ENCODE measurements around the gene SSMEM1.
"Not testable (repeated sequence)": the region's sequence is repeated elsewhere in the genome, so short reads cannot be mapped to it uniquely, and the experiment has no call there.

The SSMEM1 gene

DNA sequence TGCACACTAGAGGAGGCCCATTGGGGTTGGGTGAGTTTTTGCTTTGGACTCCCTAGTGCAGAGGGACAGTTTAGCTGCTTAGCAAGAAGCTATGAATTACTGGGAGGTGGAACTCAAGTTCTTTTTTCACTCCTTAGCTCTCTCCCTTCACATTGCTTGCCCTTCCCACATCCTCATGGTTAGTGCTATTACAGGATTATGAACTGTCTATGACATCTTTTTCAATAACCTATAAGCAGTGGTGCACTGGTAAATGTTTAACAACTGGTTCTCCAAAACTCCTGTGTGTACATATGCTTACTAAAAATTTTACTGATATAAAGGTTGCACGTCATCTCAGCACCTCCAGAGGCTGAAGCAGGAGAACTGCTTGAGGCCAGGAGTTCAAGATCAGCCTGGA is 6.2 kb downstream of the SSMEM1 start:
- DNase-seq = no peak

DNA sequence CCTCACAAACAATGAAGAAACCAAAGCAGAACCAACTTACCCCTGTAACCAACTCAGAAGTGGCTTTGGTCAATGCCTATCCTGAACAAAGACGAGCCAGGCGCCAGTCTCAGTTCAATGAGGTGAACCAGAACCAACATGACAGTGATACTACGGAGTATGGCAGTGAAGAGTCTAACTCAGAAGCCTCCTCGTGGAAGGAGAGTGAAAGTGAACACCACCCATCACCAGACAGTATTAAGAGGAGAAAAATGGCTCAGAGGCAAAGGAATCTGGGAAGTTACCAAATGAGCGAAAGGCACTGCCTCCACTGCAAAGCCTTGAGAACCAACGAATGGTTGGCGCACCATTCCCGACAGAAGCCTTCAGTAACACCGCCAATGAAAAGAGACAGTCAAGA is 8.4 kb downstream of the SSMEM1 start:
- no peak for DNase-seq

DNA sequence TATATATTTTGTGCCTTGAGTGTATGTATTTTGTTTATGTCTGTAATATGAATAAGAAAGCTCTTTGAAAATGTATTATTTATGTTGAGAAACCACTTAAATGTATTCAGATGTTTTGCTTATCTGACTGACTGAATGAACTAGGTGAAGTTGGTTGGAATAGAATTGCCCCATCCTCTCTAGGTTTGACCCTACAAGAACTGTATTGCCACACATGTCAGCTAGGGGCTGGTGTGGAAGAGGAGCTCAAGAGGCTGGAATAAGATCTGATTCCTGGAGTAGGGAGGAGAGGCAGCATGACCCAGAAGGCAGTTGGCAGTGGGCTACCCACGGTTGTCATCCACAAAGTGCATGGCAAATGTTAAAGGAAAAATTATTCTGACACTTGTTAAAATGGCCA is 9.1 kb downstream of the SSMEM1 start:
- DNase-seq = no peak

DNA sequence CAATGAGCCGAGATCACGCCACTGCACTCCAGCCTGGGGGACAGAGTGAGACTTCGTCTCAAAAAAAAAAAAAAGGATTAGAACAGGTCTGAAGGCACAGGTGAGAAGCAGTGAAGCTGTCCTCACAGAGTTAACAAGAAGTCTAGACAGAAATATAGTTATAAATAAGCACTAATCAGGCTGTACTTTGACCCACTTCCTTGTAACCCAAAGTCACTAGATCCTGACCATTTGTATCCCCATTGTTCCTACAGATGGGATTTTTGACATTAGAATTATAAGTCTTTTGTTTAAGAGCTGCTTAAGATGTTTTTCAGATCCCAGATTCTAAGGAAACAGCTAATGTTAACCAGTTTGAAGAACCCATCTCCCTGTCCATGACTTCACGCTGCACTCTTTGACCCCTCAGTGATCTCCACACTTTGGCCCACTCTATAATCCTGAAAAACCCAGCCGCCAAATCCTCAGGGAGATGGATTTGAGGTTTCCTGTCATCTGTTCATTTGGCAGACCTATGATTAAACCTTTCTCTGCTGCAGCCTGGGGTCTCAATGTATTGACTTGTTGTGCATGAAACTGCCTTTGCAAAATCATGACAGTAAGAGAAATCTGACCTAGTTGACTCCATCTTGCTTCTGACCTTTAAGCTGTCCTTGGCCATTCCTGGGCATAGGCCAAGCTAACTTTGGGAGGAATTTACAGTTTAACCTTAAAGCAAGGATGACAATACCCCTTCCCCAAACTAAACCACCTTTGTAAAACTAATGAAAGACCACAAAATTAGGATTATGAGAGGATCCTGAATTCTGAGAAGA is 11.4 kb downstream of the SSMEM1 start:
- no peak for DNase-seq

DNA sequence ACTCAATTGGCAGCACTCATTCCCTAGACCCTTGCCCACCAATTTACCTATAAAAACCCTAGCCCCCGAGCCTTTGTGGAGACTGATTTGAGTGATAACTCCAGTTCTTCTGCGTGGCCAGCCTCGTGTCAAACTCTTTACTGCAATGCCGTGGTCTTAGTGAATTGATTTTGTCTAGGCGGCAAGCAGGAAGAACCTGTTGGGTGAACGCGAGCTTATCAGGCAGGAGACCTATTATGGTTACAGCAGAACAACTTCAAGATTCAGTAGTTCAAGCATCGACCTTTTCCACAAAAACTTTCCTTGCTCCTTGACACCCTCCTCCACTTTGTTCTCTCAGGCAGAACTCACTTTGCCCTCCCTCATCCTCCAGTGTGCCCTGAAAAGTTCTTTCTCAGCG is 12.2 kb downstream of the SSMEM1 start:
- DNase-seq = no peak

DNA sequence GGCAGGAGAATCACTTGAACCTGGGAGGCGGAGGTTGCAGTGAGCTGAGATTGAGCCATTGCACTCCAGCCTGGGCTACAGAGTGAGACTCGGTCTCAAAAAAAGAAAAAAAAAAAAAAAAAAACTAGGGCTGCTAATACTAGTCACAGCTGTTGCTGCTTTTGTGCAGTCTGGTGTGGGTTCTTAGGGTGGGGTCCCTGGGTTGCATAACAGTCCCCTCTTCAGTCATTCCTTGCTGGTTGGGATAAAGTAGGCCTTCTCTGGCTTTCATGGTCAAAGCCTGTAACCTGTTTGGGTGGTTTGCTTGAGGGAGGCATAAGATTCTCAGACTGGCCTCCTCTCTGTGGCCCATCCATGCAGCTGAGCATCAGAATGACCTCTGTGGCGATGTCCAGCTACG is 14.1 kb downstream of the SSMEM1 start:
- DNase-seq = no peak

DNA sequence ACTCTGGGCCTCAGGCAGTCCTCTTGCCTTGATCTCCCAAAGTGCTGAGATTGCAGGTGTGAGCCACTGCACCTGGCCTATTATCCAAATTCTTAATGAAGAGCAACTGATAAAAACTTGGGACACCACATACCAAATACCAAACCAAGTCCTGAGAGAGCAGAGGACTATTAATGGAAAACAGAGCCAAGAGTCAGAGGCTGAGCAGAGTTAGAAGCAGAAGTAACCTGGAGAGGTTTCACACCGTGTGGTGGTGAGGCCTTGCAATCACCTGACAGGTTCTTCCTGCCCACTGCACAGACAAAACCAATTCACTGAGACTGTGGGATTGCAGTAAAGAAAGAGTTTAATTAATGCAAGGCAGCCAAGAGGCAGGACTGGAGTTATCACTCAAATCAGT is 16.0 kb downstream of the SSMEM1 start:
- DNase-seq = no peak

DNA sequence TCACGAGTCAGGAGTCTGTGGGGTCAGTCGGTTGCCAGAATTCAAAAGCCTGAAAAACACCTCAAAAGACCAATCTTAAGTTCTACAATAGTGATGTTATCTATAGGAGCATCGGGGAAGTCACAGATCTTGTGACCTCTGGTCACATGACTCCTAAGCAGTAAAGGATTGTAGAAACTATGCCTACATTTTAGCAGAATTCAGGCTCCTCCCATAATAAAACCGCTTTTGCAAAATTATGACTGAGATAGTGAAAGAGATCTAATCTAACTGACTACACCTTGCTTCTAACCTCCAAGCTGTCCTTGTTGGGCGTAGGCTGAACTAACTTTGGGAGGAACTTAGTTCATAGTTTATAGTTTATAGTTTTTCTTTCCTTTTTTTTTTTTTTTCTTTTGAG is 16.6 kb downstream of the SSMEM1 start:
- DNase-seq = no peak

DNA sequence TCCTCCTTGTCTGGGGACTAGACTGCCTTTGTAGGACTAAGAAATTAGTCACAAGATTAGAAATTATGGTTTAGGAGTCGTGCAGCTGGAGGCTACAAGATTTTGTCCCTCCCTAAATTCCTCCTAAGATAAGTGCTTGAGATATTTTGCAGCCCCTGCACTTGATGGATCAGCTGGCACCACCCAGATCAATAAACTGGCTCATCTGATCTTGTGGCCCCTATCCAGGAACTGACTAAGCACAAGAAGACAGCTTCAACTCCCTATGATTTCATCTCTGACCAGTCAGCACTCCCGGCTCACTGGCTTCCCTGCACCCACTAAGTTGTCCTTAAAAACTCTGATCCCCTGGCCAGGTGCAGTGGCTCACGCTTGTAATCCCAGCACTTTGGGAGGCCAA is 17.3 kb downstream of the SSMEM1 start:
- not testable (repeated sequence) for DNase-seq

DNA sequence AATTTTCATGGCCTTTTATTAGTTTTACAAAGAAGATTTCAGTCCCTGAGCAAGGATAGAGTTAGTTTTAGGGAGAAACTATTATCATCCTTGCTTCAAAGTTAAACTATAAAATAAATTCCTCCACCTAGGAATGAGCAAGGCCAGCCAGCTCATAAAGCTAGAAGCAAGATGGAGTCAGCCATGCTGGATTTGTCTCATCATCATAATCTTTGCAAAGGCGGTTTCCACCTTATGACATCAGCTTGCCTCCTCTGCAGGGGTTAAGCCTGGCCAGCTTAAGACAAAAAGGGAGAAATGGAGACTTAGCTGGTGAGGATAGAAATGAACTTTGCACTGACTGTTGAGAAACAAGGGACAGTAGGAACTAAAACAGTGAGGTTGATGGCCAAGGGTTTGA is 18.7 kb downstream of the SSMEM1 start:
- DNase-seq = no peak

DNA sequence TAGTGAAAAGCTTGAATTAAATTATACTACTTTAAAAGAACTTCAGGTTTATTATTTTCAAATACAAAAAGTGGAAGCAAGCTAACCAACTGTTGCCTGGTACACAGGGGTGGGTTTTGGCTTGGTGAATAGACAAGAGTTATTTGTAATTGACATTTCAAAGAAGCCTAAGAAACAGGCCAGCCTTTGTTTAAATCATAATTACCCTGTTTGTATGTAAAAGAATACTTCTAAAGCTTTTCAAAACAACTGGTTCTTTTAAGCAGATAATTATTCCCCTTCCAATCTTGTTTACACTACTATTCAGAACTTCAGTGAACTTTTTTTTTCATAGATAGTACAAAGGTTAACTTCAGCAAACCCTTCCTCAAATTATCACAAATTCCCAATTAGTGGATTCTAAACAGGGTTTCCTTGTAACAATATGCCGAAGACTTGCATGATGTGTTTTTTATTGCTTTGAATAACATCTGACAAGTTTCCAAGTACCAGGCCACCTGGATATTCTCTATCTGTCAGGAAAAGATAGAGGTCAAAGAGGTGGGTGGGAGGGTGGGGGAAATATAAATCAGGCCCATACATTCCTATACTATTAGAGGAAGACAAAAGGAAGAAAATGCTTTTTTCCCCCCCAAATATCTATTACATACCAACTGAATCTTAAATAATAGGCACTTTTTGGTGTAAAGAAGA is 20.4 kb downstream of the SSMEM1 start:
- DNase-seq = no peak

DNA sequence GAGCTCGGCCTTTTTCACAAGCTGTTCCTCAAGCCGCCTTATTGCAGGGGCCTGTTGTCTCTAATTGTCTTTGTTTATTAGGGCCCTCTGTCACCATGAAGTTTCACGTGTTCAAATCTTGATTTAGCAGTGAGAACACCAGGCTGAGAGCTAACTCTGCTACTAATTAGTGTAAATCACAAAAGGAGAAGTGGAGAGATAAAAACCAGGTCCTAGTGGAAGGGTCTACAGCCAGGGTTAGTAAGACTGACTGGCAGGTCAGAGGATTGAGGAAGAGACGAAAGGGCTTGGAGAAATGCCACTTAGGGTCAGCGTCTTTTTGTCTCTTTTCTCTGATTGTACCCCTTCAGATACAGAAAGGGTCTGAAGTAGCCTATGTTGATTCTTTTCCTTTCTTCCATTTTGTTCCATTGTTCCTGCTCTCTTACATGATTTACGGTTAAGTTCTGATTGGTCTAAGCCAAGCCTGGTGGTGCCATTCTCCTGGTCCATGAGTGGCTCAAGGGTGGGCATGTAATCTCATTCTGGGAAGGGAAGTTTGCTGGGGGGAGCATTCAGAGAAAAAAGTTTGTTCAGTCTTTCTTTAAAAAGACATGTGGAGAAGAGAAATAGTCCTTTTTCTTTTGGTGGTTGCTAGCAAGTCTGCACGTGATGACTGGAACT is 21.3 kb downstream of the SSMEM1 start:
- DNase-seq = no peak

DNA sequence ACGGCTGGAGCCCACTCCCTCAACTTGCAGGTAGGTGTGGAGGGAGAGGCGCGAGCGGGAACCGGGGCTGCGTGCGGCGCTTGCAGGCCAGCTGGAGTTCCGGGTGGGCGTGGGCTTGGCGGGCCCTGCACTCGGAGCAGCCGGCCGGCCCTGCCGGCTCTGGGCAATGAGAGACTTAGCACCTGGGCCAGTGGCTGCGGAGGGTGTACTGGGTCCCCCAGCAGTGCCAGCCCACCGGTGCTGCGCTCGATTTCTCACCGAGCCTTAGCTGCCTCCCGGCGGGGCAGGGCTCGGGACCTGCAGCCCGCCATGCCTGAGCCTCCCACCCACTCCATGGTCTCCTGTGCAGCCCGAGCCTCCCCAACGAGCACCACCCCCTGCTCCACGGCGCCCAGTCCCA is 22.3 kb downstream of the SSMEM1 start:
- DNase-seq = not testable (repeated sequence)

DNA sequence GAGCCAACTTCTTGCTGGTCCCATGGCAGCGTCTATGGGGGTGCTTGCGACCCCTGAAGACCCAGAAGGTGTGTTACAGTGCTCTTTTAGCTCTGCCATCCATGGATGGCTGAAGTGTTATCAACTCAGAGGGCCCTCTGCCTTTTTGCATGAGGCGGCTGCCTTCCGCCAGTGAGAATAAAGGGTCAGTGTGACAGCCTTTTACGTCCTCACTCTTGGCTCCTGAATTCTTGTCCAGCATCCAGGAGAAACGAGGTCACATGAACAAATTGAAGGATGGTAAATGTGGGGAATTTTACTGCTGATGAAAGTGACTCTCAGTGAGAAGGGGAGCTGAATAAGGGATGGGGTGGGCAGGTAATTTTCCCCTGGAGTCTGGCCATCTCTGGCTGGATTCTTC is 24.1 kb downstream of the SSMEM1 start:
- DNase-seq = no peak

DNA sequence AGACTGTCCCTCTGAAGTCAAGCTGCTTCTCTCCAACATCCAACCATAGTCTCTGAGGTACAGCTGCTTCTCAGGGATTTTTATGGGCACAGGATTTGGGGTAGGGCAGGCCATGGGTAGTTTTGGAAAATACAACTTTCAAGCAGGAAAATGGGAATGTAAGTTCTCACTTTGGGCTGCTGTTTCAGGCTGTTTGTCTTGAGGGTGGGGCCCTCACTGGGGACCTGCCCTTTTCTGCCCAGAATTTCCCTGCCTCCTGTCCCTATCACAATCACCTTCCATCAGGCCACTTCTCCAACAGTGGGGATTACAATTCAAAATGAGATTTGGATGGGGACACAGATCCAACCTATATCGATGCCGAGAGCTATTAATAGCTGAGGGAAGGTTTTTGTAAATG is 24.5 kb downstream of the SSMEM1 start:
- no peak for DNase-seq

DNA sequence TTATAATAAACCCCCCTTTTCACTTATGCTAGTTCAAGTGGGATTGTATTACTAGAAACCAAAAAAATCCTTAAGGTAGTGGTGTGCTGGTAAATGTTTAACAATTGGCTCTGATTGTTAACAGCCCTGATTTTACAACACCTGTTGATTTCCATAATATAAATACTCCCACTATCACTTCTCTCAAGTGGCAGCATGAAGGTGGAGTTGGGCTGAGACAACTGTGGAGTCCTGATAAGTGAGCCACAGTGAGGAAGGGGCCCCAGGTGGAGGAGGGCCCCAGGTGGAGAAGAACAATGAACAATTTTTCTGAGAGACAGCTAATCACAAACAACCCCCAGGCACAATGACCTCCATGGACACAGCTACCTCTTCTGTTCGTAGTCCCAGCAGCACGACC is 26.4 kb downstream of the SSMEM1 start:
- no peak for DNase-seq

DNA sequence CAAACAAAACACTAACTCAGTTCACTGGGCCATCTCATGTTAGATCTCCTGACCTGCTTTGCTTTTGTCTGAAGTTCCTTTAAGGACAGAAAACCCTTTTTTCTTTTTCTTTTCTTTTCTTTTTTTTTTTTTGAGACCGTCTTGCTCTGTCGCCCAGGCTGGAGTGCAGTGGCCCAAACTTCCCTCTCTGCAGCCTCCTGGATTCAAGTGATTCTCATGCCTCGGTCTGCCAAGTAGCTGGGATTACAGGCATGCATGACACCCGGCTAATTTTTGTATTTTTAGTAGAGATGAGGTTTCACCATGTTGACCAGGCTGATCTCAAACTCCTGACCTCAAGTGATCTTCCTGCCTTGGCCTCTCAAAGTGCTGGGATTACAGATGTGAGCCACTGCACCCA is 28.7 kb downstream of the SSMEM1 start:
- not testable (repeated sequence) for DNase-seq

DNA sequence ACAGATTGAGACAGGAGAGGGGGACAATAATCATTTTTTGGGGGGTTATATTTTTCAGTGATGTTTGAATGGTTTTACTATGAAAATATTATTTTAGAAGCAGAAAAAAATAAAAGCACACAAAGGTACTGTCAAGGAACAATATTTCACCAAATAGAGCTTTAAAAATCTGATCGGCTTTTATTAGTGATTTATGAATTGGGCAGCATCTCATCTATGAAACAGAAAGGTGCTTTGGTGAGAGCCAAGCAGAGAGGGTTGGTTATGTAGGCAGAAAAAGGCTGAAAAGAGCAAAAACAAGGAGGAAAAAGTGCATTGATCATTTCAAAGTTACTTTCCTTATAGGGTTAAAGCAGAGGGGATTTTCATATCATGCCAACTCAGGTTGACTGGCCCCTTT is 32.6 kb downstream of the SSMEM1 start:
- DNase-seq = no peak

DNA sequence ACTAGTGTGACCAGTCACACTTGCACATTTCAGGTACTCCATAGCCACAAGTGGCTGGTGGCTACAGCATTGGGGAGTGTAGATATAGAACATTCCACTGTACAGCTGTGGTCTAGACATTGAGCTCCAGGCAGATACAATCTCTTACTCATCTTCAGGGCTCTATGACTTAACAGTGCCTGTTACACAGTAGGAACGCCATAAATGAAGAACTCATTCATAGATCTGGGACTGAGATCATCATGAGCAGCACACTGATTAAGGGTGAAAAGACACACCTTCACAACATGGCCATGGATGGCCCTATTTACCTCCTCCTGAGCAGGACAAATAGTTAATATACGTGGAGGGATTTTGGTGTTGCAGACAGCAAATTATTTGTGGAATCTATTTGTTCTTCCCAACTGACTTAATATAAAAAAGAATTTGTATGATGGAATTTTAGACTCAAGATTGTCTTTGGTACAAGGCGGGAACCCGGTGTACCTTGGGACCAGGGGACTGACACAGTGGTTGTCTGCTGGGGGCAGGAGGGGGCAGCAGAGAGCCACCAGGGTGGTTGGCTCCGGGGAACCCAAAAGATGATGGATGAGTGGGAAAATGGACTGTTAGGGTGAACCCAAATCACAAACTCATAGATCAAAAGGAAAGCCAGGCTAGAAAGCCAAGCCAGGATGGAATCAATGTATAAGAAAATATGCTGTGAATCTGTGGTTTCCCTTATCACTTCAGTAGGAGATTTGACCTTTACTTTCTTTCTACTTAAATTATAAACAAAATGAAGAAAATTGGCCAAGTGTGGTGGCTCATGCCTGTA is 34.7 kb downstream of the SSMEM1 start:
- peak; percentile 67 to 75 for DNase-seq

DNA sequence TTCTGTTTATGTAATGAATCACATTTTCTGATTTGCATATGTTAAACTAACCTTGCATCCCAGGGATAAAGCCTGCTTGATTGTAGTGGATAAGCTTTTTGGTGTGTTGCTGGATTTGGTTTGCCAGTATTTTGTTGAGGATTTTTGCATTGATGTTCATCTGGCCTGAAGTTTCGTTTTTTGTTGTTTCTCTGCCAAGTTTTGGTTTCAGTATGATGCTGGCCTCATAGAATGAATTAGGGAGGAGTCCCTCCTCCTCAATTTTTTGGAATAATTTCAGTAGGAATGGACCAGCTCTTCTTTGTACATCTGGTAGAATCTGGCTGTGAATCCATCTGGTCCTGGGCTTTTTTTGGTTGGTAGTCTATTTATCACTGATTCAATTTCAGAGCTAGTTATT is 35.8 kb downstream of the SSMEM1 start:
- DNase-seq = not testable (repeated sequence)

DNA sequence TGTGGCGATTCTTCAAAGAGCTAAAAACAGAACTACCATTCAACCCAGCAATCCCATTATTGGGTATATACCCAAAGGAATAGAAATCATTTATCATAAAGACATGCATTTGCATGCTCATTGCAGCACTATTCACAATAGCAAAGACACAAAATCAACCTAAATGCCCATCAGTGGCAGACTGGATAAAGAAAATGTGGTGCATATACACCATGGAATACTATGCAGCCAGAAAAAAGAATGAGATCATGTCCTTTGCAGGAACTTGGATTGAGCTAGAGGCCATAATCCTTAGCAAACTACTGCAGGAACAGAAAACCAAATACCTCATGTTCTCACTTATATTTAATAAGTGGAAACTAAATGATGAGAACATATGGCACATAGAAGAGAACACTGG is 38.8 kb downstream of the SSMEM1 start:
- not testable (repeated sequence) for DNase-seq

DNA sequence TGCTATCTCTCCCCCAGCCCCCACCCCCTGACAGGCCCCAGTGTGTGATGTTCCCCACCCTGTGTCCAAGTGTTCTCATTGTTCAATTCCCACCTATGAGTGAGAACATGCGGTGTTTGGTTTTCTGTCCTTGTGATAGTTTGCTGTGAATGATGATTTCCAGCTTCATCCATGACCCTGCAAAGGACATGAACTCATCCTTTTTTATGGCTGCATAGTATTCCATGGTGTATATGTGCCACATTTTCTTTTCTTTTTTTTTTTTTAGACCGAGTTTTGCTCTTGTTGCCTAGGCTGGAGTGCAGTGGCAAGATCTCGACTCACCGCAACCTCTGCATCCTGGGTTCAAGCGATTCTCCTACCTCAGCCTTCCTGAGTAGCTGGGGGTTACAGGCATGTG is 41.2 kb downstream of the SSMEM1 start:
- DNase-seq = not testable (repeated sequence)

DNA sequence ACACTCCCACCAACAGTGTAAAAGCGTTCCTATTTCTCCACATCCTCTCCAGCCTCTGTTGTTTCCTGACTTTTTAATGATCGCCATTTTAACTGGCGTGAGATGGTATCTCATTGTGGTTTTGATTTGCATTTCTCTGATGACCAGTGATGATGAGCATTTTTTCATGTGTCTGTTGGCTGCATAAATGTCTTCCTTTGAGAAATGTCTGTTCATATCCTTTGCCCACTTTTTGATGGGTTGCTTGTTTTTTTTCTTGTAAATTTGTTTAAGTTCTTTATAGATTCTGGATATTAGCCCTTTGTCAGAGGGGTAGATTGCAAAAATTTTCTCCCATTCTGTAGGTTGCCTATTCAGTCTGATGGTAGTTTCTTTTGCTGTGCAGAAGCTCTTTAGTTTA is 42.0 kb downstream of the SSMEM1 start:
- DNase-seq = not testable (repeated sequence)

Data from activated CD4-positive, alpha-beta T cell treated with anti-CD3 and anti-CD28 coated beads, Interleukin-2, amount 50 U/mL, for 48 hours (primary cell).